Heart left ventricle (tissue), 16 donors: ENCODE results near the gene GTF2B. TPM values are rescaled to one million over a fixed set of nuclear protein-coding genes. Genes with fewer than 3 reads are reported as not detected.
A peak's percentile ranks its signal among the peaks of the same experiment; 100 is the strongest.

Experiments
- ATAC-seq, 4 donors: fragments of 200-7000 bp; cut with Tn5 transposase; one replicate each; pipeline ENCODE4 v1.9.1; 2020 to 2022; ENCODE audit warnings: moderate library complexity in 4 of 4, mild to moderate bottlenecking in 3 of 4, moderate number of reproducible peaks in 1 of 4
- DNase-seq, 5 donors: peaks; one replicate each; pipeline ENCODE4 v3.0.0-alpha.2; 2020
- H3K27ac ChIP-seq, 12 donors: fragments of 200-600 bp; sonication (generic) in 4 of 12; one replicate each; pipeline versions ENCODE4 v1.5.0 to v1.8.0; 2016 to 2022; ENCODE audit warnings: mild to moderate bottlenecking in 2 of 12
- H3K27me3 ChIP-seq, 9 donors: fragments of 200-600 bp; sonication (generic) in 2 of 9; one replicate each; pipeline versions ENCODE4 v1.5.1 to v1.8.0; 2016 to 2022; ENCODE audit warnings: mild to moderate bottlenecking in 3 of 9
- H3K36me3 ChIP-seq, 9 donors: fragments of 200-600 bp; sonication (generic) in 2 of 9; one replicate each; pipeline versions ENCODE4 v1.5.0 to v1.8.0; 2018 to 2022; ENCODE audit warnings: mild to moderate bottlenecking in 2 of 9
- H3K4me1 ChIP-seq, 12 donors: fragments of 200-600 bp; sonication (generic) in 4 of 12; one replicate each; pipeline versions ENCODE4 v1.5.0 to v1.8.0; 2016 to 2022; ENCODE audit warnings: mild to moderate bottlenecking in 3 of 12
- H3K4me3 ChIP-seq, 12 donors: fragments of 200-600 bp; sonication (generic) in 4 of 12; one replicate each; pipeline versions ENCODE4 v1.5.0 to v1.8.0; 2017 to 2022; ENCODE audit warnings: mild to moderate bottlenecking in 9 of 12, moderate library complexity in 4 of 12
- H3K9me3 ChIP-seq, 12 donors: fragments of 200-600 bp; sonication (generic) in 4 of 12; one replicate each; pipeline versions ENCODE4 v1.5.0 to v1.8.0; 2016 to 2022; ENCODE audit warnings: mild to moderate bottlenecking in 1 of 12
- POLR2A ChIP-seq, 2 donors: fragments of 450-650 bp; IDR thresholded peaks; one replicate each; pipeline ENCODE4 v1.6.1; 2017; ENCODE audit warnings: antibody characterized with exemption in 2 of 2, mild to moderate bottlenecking in 2 of 2, moderate library complexity in 2 of 2
- WGBS, 4 donors: extraction: QIAGEN DNeasy Blood & Tissue Kit in 2 of 4; methylation state at CpG; one replicate each; pipeline versions ENCODE4 v1.1.5 to v1.1.7; 2013 to 2018; 5-methylcytosine and 5-hydroxymethylcytosine counted together
- intact Hi-C, 10 donors: fragments of 100-400 bp; cut with DNase I; formaldehyde crosslinking; loops; one replicate each; pipeline versions ENCODE4 v1.11.1 to v1.14.2; 2022
- polyA plus RNA-seq, 2 donors: library from polyadenylated mRNA; stranded (reverse); fragments of 200-250 nt; gene quantifications; one replicate each; pipeline ENCODE4 v1.2.3, GENCODE V29; 2013
- total RNA-seq, 9 donors: library from RNA; depleted of rRNA in 2 of 9; stranded (reverse); fragments of >200 nt in 2 of 9; fragmentation: NEBNext Ultra II Directional in 3 of 9; extraction: Animal tissue kit (Norgen Biotek cat#: 25700) in 3 of 9; gene quantifications; one replicate each; pipeline versions ENCODE4 v1.1.0 to v1.2.4, GENCODE V29; 2016 to 2023
- TF ChIP-seq, protein P1 (sequence below), 12 donors: fragments of 200-600 bp; sonication (generic) in 4 of 12; IDR thresholded peaks; one replicate each; pipeline versions ENCODE4 v1.5.0 to v1.8.0; 2018 to 2022; ENCODE audit warnings: antibody characterized with exemption in 12 of 12, mild to moderate bottlenecking in 5 of 12
- donor health status: ischemic (EF 13 %, LVEDD 7.1; RV severe dilation, severe dysfunction).
- donor health status: healthy with polysubstance abuse.
- donor health status: DM: no; HTN: yes; CAD: no.
- donor health status: DM: no; HTN: no; CAD: no.
- donor health status: ischemic (EF 25% LVEDD 6.9; RV normal size, moderate dysfunction).
- donor health status: ischemic (EF 25% LVEDD 5.7; RV mildly dilated, moderate dysfunction).
- donor health status: healthy.
- donor health status: DM: yes; HTN: yes; CAD: no.
- donor health status: ischemic (EF 35%, LVEDD 5.7; RV mildly dilated, moderate dysfunction).
- donor health status: nonischemic (EF 11% LVEDD 7.7; RV severe dilation, severe dysfunction).
- donor health status: DM: yes; HTN: yes; CAD: no.
- donor health status: PGD.
- donor health status: ischemic (EF 29% LVEDD 5.4; RV normal size, mild dysfunction).
- donor health status: nonischemic (EF 23%, LVEDD 6.1; RV moderate dilation, normal function).

Gene GTF2B
- total and polyA plus RNA-seq, 11 donors, result 8.3 to 18.9 (median 12.5) TPM

DNA sequence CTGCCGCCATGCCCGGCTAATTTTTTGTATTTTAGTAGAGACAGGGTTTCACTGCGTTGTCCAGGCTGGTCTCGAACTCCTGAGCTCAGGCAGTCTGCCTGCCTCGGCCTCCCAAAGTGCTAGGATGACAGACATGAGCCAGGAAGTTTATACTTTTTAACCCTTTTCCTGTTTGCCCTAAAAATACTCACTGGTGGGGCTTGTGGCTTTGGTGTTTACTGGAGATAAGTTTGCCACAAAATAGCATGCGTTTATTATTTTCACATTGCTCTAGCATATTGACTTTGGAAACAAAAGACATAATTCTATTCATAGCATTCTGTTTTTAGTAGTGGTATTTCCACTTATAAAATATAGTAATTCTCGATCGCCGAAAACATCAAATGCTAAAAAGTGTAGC lies 19.8 kb upstream of the GTF2B start:
- Histone ChIP-seq H3K36me3 (no peaks in the 10 kb centered on the region), H3K27me3 (no peaks in the 10 kb centered on the region), H3K4me3 (no peak overlapping the region), H3K27ac (no peak overlapping the region), H3K9me3 (peaks cover 0 to 19% (median under 1%) of the 10 kb centered on the region in 12 donors), H3K4me1 (no peaks in the 10 kb centered on the region)
- WGBS, 4 donors, result 77 to 85% (median 80%) methylated on average over 9 of the region's 9 CpGs
- DNase-seq (no peak), ATAC-seq (no peak)
- no peak for TF ChIP-seq POLR2A (IDR thresholded peaks at IDR 0.05)
- TF ChIP-seq, protein P1, sequence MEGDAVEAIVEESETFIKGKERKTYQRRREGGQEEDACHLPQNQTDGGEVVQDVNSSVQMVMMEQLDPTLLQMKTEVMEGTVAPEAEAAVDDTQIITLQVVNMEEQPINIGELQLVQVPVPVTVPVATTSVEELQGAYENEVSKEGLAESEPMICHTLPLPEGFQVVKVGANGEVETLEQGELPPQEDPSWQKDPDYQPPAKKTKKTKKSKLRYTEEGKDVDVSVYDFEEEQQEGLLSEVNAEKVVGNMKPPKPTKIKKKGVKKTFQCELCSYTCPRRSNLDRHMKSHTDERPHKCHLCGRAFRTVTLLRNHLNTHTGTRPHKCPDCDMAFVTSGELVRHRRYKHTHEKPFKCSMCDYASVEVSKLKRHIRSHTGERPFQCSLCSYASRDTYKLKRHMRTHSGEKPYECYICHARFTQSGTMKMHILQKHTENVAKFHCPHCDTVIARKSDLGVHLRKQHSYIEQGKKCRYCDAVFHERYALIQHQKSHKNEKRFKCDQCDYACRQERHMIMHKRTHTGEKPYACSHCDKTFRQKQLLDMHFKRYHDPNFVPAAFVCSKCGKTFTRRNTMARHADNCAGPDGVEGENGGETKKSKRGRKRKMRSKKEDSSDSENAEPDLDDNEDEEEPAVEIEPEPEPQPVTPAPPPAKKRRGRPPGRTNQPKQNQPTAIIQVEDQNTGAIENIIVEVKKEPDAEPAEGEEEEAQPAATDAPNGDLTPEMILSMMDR (IDR thresholded peaks at IDR 0.05), result no peak
- intact Hi-C loops, result no loop called here

DNA sequence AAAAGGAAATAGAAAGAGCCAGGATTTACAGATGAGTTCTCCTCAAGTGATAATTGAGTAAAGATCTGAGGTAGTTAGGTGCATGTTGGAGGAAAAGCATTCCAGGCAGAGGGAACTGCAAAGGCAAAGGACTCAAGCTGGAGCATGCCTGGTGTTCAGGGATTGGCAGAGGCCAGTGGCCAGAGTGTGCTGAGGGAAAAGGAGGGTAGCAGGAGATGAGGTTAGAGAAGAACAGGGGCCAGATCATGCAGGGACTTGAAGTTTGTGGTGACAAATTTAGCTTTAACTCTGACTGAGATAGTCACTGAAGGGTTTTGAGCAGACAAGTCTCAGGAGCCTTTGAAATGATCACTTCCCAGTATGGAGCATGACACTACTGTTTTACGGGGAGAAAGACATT lies 19.0 kb upstream of the GTF2B start:
- Histone ChIP-seq H3K36me3 (no peaks in the 10 kb centered on the region), H3K4me3 (no peak overlapping the region), H3K4me1 (no peaks in the 10 kb centered on the region), H3K9me3 (peaks cover 0 to 11% (median 0%) of the 10 kb centered on the region in 12 donors), H3K27ac (no peak overlapping the region), H3K27me3 (no peaks in the 10 kb centered on the region)
- DNase-seq, result no peak
- WGBS, 4 donors, result 77 to 88% (median 82%) methylated on average over 1 of the region's 1 CpG
- ATAC-seq, result no peak
- intact Hi-C loops, result no loop called here
- no peak for TF ChIP-seq POLR2A (IDR thresholded peaks at IDR 0.05)

DNA sequence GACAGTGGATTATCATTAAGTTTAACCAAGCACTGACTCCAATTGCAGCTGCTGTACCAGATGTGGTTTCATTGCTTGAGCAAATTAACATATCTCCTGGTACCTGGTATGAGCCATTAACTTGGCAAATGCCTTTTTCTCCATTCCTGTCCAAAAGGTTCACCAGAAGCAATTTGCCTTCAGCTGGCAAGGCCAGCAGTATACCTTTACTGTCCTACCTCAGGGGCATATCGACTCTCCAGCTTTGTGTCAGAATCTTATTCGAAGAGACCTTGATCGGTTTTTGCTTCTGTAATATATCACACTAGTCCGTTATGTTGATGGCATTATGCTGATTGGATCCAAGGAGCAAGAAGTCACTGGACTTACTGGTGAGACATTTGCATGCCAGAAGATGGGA lies 9.5 kb upstream of the GTF2B start:
- TF ChIP-seq, protein P1 (IDR thresholded peaks at IDR 0.05), result no peak
- no peak for TF ChIP-seq POLR2A (IDR thresholded peaks at IDR 0.05)
- no peaks in the 10 kb centered on the region for H3K4me1 ChIP-seq
- DNase-seq (no peak), ATAC-seq (no peak)
- 94 to 97% (median 95%) methylated on average over 4 of the region's 4 CpGs for WGBS, 4 donors
- H3K36me3 ChIP-seq, result no peaks in the 10 kb centered on the region
- intact Hi-C loops, result no loop called here
- no peak overlapping the region for H3K27ac ChIP-seq
- H3K9me3 ChIP-seq, result no peaks in the 10 kb centered on the region
- H3K27me3 ChIP-seq, result no peaks in the 10 kb centered on the region
- no peak overlapping the region for H3K4me3 ChIP-seq

DNA sequence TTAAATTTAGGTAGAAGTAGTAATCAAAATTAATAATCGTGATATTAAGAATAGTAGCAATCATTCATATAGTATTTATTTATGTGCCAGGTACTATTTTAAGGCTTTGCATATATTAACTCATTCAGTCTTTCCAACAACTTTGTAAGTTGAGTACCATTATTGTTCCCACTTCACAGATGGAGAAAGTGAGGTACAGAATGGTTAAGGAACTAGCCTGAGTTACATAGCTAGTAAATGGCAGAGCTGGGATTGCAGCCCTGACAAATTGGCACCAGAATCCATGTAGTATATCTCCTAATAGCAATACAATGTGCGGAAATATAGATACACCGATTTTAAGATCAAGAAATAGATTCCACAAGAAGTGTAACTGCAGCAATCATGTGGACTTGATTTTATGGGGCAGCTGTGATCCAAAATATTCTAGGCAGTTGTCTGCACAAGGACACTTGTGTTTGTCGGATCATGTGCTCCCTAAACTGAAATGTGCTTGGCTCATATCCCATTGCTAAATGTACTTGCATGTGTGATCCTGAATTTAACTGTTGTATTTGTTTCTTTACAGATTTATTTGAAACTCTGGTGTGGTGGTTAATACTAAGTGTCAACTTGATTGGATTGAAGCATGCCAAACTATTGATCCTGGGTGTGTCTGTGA lies 5.8 kb upstream of the GTF2B start:
- DNase-seq (no peak), ATAC-seq (peak in 1 of 4 donors; percentile 22)
- TF ChIP-seq, protein P1 (IDR thresholded peaks at IDR 0.05), result no peak
- TF ChIP-seq POLR2A (IDR thresholded peaks at IDR 0.05), result no peak
- 54 to 69% (median 60%) methylated on average over 4 of the region's 4 CpGs for WGBS, 4 donors
- Histone ChIP-seq H3K27me3 (no peaks in the 10 kb centered on the region), H3K4me3 (no peak overlapping the region), H3K27ac (no peak overlapping the region), H3K9me3 (no peaks in the 10 kb centered on the region), H3K36me3 (no peaks in the 10 kb centered on the region), H3K4me1 (peaks cover 0 to 3% (median 0%) of the 10 kb centered on the region in 12 donors)
- intact Hi-C loops, result loop anchor here in 1 of 10 donors (10.0 kb wide), 1 partner anchor 212 kb away; the partner anchor contains the start of gene PKN2
